Neural crest cell (in vitro differentiated cells): ENCODE measurements around the gene ANK3. TPM values are rescaled to one million over a fixed set of nuclear protein-coding genes. Genes with fewer than 3 reads are reported as not detected.

ENCODE experiments used
- DNase-seq: peaks from one replicate; pipeline ENCODE4 v3.0.0; 2021; ENCODE audit warnings: low read depth, mixed read lengths, low spot score
- H3K27ac Mint-ChIP-seq: one replicate; pipeline ENCODE4 v1.8.0; 2021; ENCODE audit warnings: mild to moderate bottlenecking, mixed read lengths; ENCODE audit not compliant: unreplicated experiment
- H3K27me3 Mint-ChIP-seq: 2 replicates; pipeline ENCODE4 v1.8.0; 2021; ENCODE audit warnings: low read depth, mild to moderate bottlenecking, mixed read lengths
- H3K36me3 Mint-ChIP-seq: 2 replicates; pipeline ENCODE4 v1.8.0; 2021; ENCODE audit warnings: low read depth, mild to moderate bottlenecking, mixed read lengths
- H3K4me1 Mint-ChIP-seq: 2 replicates; pipeline ENCODE4 v1.8.0; 2021; ENCODE audit warnings: mixed read lengths
- H3K4me3 Mint-ChIP-seq: one replicate; pipeline ENCODE4 v1.8.0; 2021; ENCODE audit warnings: mild to moderate bottlenecking, mixed read lengths
- H3K9me3 Mint-ChIP-seq: 2 replicates; pipeline ENCODE4 v1.8.0; 2021; ENCODE audit warnings: mixed read lengths
- CTCF ChIP-seq: fragments of 200-600 bp; sonication (generic); conservative IDR thresholded peaks from 2 replicates; pipeline ENCODE4 v1.5.0; 2021; ENCODE audit warnings: antibody characterized with exemption, mild to moderate bottlenecking
- total RNA-seq: library from RNA; stranded (reverse); gene quantifications from 2 replicates; pipeline ENCODE4 v1.2.1, GENCODE V29; 2021

The ANK3 gene
- total RNA-seq, 1 donor from 2014 or later: 45.2 TPM

GRCh38 chr10:60387531-60387930, 2.1 kb downstream of the ANK3 start:
- H3K4me3 Mint-ChIP-seq: peak overlapping the region; percentile 13
- no peak for TF ChIP-seq CTCF
- H3K4me1 Mint-ChIP-seq: peaks cover 44% of the 10 kb centered on the region
- no peak for DNase-seq
- peak overlapping the region; percentile 2 for H3K27ac Mint-ChIP-seq
- no peaks in the 10 kb centered on the region for H3K9me3 Mint-ChIP-seq
- H3K27me3 Mint-ChIP-seq: no peaks in the 10 kb centered on the region
- no peaks in the 10 kb centered on the region for H3K36me3 Mint-ChIP-seq

- Mint-ChIP-seq H3K9me3 (no peaks in the 10 kb centered on the region), H3K4me3 (no peak overlapping the region), H3K27ac (no peak overlapping the region), H3K27me3 (no peaks in the 10 kb centered on the region), H3K36me3 (no peaks in the 10 kb centered on the region), H3K4me1 (peaks cover 30% of the 10 kb centered on the region)
- DNase-seq: no peak
- TF ChIP-seq CTCF: no peak
Observed at GRCh38 chr10:60385399-60385738, 4.3 kb downstream of the ANK3 start.

- Mint-ChIP-seq H3K9me3 (no peaks in the 10 kb centered on the region), H3K4me1 (peaks cover 25% of the 10 kb centered on the region), H3K4me3 (no peak overlapping the region), H3K27me3 (no peaks in the 10 kb centered on the region), H3K36me3 (no peaks in the 10 kb centered on the region), H3K27ac (no peak overlapping the region)
- DNase-seq: no peak
- no peak for TF ChIP-seq CTCF
Observed at GRCh38 chr10:60384708-60385398, 4.8 kb downstream of the ANK3 start.

- no peak for TF ChIP-seq CTCF
- no peak for DNase-seq
- Mint-ChIP-seq H3K27me3 (no peaks in the 10 kb centered on the region), H3K4me3 (no peak overlapping the region), H3K36me3 (no peaks in the 10 kb centered on the region), H3K27ac (no peak overlapping the region), H3K4me1 (peaks cover 16% of the 10 kb centered on the region), H3K9me3 (no peaks in the 10 kb centered on the region)
Observed at GRCh38 chr10:60384011-60384410, 5.7 kb downstream of the ANK3 start.

- Mint-ChIP-seq H3K36me3 (no peaks in the 10 kb centered on the region), H3K27me3 (no peaks in the 10 kb centered on the region), H3K4me3 (no peak overlapping the region), H3K27ac (no peak overlapping the region), H3K9me3 (no peaks in the 10 kb centered on the region), H3K4me1 (peaks cover 7% of the 10 kb centered on the region)
- TF ChIP-seq CTCF: no peak
- DNase-seq: no peak
Observed at GRCh38 chr10:60382946-60383681, 6.6 kb downstream of the ANK3 start.
